GM10266 (cell line): ENCODE data around the gene RGCC.

Source experiments
- DNase-seq: peaks from one replicate; pipeline ENCODE4 v3.0.0; 2012; ENCODE audit errors: extremely low spot score
- CTCF ChIP-seq: IDR thresholded peaks from 2 replicates; pipeline ENCODE4 v1.5.1; 2012; ENCODE audit warnings: mild to moderate bottlenecking, low read depth; ENCODE audit not compliant: control insufficient read depth, insufficient read depth; ENCODE audit errors: missing control alignments

Gene RGCC

GRCh38 chr13:41516760-41517159, 59.4 kb downstream of the RGCC start:
- TF ChIP-seq CTCF, result no peak
- DNase-seq, result no peak

- no peak for TF ChIP-seq CTCF
- no peak for DNase-seq
Observed at GRCh38 chr13:41520016-41520659, 62.8 kb downstream of the RGCC start.
